Left kidney (tissue), 2 donors: ENCODE measurements around the gene SEC61A1. TPM values are rescaled to one million over a fixed set of nuclear protein-coding genes. Genes with fewer than 3 reads are reported as not detected.

Source experiments
- DNase-seq: peaks from one replicate; pipeline ENCODE4 v3.0.0-alpha.2; 2013
- polyA plus RNA-seq: library from polyadenylated mRNA; unstranded; fragments of 120-200 nt; gene quantifications from one replicate; pipeline ENCODE4 v1.2.1, GENCODE V29; 2013; ENCODE audit not compliant: insufficient read length

The SEC61A1 gene
- polyA plus RNA-seq, 1 donor, result 175 TPM

DNA sequence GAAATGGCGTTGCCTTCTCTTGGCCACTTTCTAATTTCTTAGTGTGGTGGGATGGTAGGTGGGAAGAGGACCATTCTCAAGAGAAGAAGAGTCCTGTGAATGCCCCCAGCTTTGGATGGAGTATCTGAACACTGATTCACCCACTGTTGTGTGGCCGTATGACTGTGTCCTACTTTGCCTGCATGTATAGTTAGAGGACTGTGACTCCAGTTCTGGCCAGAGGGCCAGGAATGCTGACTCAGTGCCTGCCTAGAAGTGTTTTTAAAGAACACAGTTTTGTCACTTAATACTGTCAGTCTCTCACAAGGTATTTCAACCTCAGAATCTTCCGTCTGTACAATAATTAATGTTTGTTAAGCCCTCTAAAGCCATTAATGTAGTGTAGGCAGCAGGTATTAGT lies 2.1 kb downstream of the SEC61A1 start:
- DNase-seq, result no peak

DNA sequence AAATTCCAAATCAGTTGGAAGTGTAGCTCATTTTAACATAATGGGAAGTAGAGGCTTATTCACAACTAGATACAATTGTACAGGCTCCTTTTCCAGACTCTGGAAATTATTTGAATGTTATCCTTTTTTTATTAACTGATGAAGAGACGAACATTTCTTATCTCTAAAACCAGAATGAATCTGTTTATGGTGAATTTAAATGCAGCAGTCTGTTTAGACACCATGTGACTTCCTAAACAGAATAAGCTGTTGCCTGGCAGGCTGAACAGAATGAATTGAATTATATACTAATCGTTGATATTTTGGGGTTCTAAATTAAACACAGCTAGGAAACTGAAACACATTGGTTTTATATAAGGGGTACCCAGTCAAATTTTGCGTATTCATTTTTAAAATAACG lies 4.0 kb downstream of the SEC61A1 start:
- no peak for DNase-seq

DNA sequence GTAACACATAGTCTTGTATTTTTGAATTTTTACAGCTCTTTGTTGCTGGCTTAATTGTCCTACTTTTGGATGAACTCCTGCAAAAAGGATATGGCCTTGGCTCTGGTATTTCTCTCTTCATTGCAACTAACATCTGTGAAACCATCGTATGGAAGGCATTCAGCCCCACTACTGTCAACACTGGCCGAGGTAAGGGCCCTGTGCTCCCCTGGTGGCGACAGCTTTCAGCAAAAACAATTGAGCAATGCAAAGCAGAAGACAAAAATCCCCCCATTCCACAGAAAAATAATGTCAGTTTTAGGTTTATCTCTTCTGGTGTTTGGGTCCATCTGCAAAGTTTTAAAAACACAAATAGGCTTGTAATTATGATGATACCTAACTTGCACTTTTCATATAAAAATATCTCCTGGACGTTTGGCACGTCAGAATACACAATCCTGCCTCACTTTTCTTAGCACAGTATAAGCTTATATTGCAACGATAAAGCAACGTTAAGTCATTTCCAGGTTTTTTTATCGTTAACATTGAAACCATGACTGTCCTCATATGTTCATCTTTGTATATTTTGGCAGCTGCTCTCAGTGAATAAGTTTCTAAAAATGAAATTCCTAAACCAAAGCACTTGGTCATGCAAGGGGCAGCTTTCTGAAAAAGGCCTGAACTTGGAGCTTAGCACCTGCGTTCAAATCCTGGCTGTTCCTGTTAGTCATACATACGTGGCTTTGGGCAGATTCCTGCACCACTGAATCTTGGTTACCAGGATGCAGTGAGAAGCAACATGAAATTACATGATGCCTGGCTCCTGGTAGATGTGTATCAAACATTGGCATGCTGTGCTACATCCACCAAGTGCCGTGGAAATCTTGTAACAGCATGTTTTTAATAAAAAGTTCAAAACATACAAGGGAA lies 8.5 kb downstream of the SEC61A1 start:
- DNase-seq, result no peak

DNA sequence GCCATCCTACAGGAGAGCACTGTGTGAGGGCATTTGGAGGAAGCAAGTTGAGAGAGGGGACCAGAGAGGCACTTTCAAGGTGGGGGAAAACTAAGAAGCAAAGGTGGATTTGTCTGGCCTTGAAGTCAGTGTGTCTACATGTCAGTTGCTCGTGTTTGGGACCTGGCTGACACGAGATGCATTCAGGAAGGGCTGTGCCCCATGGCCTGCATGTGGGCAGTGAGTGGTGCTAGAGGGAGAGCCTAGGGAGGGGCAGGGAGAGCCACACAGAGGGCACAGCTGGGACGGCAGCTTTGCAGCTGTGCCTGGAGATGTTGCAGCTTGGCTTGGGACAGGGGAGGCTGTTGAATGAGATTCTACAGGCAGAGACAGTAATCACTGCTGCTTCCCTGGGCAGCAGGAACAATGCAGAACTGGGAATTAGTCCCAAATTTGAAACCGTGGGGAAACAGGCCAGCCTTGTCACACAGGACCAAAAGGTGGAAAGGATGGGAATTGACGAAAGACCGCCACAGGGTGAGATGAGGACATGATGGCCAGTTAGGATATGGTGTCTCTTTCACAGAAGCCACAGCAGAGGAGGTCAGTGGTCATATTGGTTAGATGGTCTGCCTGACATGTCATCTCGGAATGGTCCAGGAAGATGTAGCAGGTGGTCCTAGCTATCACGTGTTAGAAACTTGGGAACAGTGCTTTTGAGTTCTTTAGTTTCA lies 10.0 kb downstream of the SEC61A1 start:
- no peak for DNase-seq

DNA sequence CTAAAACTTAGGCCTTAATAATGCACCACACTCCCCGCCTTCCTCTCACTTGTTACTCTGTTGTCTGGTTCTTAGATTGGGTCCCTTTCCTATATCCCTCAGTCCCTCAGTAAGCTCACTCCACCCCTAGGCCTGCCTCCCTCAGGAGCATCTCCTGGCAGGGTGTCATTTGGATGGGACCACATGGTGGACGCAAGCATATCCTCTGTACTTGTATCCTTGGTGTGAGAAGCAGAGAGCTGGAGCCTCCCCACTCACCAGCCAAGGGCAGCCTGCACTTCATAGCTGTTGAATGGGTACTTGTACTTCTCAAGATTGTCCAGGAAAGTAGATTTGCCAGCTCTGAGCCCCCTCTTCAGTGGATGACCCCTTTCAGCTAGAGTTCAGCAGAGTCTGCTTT lies 11.6 kb downstream of the SEC61A1 start:
- DNase-seq, result no peak

DNA sequence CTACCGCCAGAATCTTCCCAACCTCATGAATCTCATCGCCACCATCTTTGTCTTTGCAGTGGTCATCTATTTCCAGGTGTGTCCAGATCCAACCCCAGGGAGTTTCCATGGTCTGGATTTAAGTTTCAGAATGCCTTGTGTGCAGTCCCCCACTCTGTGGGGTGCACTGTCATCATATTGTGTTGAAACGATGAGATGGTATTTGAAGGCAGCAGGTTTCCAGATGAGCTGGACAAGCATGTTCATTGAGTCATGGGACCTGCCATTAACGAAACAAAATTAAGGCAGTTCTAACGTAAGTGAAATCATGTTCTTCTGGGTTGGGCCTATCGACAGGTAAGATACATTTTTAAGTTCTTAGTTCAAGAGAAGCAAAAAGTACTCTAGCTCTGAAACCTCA lies 12.7 kb downstream of the SEC61A1 start:
- no peak for DNase-seq

DNA sequence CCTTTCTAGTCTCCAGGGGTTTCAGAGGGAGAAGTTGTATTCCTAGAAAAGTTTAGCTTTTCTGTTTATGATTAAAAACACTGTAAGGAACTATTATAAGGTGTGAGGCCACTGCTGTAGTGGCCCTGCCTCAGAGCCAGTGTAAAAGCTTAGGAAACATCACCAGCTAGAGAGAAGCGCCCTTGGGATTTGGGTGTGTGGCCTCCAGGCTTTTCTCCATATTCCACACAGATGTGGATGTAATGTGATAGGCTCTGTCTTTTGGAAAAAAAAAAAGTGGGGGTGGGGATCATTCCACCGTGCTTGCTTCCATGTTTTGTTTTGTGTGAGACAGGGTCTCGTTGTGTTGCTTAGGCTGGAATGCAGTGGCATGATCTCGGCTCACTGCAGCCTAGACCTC lies 13.9 kb downstream of the SEC61A1 start:
- DNase-seq, result no peak

DNA sequence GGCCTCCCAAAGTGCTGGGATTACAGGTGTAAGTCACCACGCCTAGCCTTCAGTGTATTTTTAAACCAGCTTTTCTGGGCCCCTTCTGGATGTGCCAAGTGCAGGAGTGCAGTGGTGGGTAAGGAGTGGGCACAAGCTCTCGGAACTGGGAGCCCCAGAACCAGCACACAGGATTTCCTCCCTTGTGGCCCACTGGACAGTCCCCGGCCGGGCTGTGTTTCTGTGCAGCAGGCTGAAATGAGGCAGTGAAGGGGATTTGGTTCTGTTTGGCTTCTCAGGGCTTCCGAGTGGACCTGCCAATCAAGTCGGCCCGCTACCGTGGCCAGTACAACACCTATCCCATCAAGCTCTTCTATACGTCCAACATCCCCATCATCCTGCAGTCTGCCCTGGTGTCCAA lies 14.4 kb downstream of the SEC61A1 start:
- DNase-seq, result no peak

DNA sequence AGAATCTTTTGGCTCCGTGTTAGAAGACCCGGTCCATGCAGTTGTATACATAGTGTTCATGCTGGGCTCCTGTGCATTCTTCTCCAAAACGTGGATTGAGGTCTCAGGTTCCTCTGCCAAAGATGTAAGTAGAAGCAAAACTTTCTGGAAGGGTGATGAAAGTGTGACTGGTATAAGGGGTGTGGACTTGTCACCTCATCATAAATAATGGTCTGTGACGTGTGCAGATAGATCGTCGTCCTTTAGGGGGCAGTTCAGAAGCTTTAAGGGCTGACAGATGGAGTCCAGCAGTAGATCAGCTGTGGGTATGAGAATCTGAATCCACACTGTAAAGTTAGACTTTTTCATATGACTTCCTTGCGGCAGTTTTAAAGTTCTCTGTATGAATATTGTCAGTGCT lies 15.3 kb downstream of the SEC61A1 start:
- no peak for DNase-seq

DNA sequence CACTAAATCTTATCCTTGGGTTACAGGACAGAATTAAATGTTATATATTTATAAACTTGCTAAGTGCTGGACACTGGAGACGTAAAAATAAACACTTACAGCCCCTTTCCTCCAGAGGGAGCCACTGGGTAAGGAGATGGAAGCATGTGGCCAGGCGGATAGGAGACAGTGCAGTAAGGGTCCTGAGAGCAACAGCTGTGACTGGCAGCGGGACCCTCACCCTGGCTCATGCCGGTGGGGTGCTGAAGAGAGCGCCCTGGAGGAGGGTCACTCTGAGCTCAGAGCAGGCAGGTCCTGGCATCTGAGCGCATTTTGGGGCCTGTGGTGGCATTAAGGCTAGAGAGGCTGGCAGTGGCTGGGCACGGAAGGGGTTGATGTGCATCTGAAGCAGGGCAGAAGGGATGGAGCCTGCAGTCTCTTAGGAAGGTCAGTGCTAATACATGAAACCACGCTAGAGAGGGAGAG lies 16.0 kb downstream of the SEC61A1 start:
- DNase-seq, result peak; percentile 30

DNA sequence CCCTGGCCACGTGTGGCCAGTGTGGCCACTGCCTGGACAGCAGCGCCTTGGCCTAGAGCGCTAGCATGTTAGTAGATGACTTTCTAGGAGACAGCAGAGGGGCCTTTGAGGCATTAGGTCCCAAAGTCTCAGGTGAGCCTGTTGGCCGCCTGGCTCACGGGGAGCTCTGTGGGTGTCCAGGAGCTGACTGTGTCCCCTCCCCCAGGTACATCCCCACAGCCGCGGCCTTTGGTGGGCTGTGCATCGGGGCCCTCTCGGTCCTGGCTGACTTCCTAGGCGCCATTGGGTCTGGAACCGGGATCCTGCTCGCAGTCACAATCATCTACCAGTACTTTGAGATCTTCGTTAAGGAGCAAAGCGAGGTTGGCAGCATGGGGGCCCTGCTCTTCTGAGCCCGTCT lies 17.0 kb downstream of the SEC61A1 start:
- no peak for DNase-seq

DNA sequence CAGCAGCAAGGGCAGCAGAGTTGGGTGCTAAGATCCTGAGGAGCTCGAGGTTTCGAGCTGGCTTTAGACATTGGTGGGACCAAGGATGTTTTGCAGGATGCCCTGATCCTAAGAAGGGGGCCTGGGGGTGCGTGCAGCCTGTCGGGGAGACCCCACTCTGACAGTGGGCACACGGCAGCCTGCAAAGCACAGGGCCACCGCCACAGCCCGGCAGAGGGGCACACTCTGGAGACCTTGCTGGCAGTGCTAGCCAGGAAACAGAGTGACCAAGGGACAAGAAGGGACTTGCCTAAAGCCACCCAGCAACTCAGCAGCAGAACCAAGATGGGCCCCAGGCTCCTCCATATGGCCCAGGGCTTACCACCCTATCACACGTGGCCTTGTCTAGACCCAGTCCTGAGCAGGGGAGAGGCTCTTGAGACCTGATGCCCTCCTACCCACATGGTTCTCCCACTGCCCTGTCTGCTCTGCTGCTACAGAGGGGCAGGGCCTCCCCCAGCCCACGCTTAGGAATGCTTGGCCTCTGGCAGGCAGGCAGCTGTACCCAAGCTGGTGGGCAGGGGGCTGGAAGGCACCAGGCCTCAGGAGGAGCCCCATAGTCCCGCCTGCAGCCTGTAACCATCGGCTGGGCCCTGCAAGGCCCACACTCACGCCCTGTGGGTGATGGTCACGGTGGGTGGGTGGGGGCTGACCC lies 18.8 kb downstream of the SEC61A1 start:
- no peak for DNase-seq

DNA sequence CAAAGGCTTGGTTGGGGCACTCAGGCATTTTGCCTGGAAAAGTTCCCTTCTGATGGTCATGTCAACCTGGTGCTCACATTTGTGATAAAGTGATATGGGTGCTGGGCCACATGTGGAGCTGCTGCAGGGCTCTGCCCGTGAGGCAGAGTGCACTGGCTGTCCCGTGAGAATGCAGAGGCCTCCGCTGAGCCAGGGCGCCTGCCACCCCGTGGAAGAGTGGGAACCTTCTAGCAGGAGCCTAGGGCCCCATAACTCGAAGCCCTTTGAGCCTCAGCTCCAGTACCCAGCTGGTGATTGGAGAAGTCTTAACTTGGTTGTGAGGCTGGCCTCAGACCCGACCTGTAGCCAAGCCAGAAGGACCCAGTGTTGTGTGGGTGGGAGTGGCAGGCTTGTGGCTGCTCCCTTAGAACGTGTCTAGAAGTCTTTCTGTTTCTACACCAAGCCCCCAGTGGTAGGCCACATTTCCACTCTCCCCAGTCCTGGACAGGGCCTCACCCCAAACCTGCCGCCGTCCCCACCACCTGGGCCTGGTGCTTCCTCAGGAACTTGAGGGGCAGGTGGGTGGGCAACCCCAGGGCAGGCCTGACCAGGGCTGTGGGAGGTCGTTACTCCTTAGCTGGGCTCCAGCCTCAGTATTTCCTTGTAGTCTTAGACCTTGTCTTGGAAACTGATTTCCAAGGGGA lies 19.7 kb downstream of the SEC61A1 start:
- no peak for DNase-seq

DNA sequence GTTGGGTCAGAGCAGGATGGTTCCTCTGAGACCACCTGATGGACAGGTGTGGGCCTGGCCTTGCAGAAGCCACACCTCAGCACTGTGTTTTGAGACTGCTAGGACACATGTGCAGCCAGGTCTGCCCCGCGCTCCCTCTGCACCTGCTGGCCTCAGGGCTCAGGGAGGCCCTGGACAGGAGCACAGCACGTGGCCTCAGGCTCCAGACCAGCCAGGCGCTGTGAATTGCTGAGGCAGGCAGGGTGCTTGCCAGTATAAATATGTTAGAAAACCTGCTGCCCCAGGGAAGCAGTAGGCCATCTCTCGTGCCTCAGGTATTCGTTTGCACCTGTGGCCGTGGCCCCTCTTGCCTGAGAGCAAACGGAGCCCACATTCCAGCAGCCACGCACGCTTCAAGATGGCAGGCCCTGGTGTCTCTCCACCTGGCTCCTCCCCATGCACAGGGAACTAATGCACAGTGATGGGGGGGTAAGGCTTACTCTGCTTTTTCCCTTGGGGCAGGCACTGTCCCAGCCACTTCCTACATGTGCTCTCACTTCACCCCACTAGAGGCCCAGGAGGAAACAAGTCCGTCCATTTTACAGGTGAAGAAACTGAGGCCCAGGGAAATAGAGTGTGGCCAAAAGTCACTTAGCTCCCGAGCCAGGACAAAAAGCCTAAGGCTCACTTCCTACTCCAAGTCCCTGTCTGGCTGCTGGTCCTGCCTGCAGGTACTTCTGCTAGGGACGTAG lies 20.4 kb downstream of the SEC61A1 start:
- no peak for DNase-seq

DNA sequence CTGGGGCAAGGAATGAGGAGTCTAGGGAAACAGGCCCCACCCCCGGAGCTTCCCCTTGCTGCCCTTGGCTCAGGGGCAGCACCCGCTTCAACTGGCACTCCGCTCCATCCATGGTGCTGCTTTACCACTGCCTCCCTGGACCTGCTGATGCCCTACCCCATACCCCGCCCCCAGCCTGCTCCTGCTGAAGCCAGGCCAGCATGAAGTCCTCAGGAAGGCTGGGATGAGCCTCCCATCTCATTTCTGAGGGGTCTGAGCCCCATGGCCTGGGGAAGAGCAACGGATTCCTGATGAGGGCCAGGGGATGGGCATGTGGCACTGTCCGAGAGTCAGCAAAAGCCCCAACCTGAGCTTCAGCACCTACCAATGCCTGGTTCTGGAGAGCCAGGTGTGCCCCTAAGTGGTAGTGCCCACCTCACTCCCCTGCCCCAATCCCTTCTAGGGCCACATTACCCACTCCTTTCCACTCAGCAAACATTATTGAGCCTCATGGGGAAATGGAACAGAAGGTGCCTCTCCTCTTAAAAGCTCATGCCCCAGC lies 21.0 kb downstream of the SEC61A1 start:
- DNase-seq, result no peak

DNA sequence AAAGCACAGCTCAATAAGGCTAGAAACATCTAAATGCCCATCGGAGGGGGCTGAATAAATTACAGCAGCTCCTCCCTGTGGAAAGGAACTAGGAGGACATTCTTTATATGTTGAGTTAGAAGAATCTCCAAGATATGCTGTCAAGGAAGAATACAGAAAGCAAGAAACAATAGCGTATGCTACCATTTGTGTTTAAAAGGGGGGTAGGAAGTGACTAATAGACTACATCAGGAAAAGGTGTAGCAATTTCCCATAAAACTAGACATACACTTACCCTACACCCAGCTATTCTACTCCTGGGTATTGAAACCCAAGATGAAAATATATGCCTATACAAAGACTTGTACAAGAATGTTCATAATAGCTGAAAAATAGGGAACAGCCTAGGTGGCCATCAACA lies 21.6 kb downstream of the SEC61A1 start:
- no peak for DNase-seq

DNA sequence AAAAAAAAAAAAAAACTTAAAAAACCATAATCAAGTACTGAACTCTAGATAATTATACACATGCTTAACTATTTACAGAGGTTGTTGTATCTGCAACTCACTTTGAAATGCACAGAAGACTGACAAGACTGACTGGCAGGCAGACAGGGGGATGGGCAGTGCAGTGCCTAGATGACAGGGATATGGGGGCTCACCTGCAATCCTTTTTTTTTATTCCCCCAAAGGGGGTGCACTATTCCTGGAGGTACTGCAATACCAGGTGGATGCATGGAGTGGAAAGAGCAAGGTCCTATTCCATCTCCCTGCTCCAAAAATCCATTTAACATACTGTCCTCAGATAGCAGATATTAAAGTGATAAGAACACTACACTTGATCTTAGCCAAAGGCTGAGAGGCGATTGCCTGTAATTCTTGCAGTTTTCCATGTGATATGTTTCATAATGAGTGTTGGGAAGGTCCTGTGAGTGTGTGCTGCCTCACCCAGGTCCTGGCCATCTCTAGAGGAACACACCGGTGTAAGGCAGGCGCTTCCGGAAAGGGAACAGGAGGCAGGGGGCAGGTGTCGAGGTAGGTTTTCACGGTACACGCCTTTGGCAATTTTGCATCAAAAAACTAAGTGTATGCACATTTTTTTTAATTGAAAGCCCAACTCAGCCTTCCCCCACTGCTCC lies 22.7 kb downstream of the SEC61A1 start:
- DNase-seq, result no peak

DNA sequence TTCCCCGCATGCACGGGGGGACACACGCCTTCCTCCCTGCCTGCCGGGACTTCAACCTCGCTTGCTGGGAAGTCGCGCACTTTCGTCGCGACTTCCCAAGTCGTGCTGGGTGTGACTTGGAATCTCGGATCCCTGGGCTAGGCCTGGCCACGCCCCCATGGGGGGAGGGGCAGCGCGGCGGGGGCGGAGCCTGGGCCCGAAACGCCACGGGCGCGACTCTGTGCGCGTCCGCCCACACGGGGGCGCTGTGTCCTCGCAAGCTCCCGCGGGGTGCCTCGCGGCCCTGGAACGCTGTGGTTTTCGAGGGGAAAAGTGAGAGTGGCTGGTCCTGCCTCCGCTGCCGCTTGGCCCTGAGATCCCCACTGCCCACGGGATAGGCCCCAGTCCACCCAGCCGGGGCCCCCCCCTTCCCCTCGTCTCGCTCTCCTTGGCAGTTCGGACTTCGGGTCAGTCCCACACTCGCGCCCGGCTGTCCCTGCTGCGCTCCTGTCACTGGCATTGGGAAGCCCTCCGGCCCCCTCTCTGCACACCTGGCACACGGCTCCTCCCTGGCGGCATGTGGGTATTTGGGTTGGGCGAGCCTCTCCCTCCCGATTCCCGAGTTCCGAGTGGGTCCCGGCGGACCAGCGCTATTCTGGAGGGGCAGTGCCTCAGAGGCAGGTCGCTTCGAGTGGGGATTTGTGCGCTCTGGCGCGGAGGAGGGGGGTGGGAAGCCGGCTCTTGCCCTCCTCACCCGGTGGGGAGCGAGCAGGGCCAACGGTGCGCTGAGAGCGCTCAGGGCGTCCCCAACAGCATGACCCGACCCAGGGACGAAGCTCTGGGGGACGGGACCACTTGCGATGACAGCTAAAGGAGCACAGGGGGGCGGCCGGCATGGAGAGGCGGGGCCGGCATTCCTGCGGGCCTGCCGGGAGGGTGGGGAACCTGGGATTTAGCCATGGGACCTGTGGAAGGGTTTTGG lies 23.6 kb downstream of the SEC61A1 start:
- peak; percentile 86 for DNase-seq

DNA sequence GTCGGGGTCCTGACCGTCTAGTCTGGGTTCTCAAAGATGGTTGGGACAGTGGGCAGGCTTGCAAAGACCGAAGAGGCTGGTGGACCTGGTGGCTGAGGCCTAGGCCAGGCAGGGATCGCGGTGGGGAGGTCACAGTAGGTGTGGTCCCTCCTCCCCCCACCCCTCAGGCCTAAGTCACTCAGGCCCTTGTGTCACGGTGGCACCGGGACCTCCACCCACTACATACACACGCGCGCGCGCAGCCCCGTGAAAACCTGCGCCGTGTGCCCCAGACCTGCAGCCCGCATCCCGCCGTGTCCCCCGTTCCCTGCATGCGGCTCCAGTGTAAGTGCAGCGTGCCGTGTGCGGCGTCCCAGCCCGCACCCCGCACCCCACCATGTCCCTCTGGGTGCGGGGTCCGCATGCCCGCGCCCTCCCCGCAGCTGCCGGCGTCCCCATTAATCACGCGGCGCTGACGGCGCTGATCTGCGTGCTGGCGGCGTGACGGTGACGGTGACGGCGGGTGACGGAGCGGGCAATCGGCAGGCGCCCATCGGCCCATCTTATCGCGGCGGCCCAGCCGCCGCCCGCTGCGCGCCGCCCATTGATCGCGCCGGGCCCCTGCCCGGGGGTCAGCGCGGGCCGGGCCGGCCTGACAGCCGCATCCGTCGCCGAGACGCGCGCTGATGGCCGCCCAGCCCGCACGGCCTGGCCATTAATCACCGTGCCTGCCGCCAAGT lies 24.4 kb downstream of the SEC61A1 start:
- DNase-seq, result no peak
